Spleen (tissue), 7 donors: ENCODE data around the gene CILP.

Experiments used
- POLR2A ChIP-seq, 3 donors: fragments of 450-650 bp; IDR thresholded peaks; one replicate each; pipeline ENCODE4 v1.5.1; 2017; ENCODE audit warnings: antibody characterized with exemption in 3 of 3, mild to moderate bottlenecking in 1 of 3
- POLR2AphosphoS5 ChIP-seq, 3 donors: sonication (generic); formaldehyde crosslinking; IDR thresholded peaks; one replicate each; pipeline ENCODE4 v1.5.1; 2017; ENCODE audit warnings: antibody characterized with exemption in 3 of 3
- TF ChIP-seq, protein P1 (sequence below), 11 experiments: fragments of 200-600 bp in 7 of 11; fragments of 450-650 bp in 4 of 11; sonication (generic) in 4 of 11; IDR thresholded peaks in 8 of 11; conservative IDR thresholded peaks in 3 of 11; 1 replicate in 7 of 11; 2 replicates in 4 of 11; pipeline versions ENCODE4 v1.4.0 to v1.8.0; 2016 to 2021; ENCODE audit warnings: antibody characterized with exemption in 11 of 11, inconsistent platforms in 4 of 11, mild to moderate bottlenecking in 1 of 11
- donor health status: DM: no; HTN: no; CAD: no; lungs with moderate emphysema.
- donor health status: DM: no; HTN: no; CAD: no.
- donor health status: DM: no; HTN: no; CAD: no.

DNA sequence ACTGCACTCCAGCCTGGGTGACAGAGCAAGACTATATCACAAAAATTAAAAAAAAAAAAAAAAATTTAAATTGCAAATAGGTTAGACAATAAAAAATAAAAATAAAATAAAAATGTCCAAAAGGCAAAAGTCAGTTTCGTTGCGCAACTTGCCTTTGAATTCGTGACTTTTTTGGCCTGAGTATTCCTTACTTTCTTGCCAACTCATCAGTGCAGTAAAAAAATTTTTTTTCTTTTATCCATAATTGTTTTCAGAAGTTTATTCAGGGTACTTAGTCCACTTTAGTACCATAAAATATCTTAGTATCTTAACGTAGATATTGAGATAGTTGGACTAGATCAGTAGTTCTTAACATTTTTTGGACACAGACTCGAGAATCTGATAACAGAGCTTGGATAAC, 22.4 kb upstream of the CILP start:
- TF ChIP-seq, protein P1, sequence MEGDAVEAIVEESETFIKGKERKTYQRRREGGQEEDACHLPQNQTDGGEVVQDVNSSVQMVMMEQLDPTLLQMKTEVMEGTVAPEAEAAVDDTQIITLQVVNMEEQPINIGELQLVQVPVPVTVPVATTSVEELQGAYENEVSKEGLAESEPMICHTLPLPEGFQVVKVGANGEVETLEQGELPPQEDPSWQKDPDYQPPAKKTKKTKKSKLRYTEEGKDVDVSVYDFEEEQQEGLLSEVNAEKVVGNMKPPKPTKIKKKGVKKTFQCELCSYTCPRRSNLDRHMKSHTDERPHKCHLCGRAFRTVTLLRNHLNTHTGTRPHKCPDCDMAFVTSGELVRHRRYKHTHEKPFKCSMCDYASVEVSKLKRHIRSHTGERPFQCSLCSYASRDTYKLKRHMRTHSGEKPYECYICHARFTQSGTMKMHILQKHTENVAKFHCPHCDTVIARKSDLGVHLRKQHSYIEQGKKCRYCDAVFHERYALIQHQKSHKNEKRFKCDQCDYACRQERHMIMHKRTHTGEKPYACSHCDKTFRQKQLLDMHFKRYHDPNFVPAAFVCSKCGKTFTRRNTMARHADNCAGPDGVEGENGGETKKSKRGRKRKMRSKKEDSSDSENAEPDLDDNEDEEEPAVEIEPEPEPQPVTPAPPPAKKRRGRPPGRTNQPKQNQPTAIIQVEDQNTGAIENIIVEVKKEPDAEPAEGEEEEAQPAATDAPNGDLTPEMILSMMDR (IDR thresholded peaks at IDR 0.05 in 8 of 11, conservative IDR thresholded peaks at IDR 0.05 in 3 of 11), result no peak
- no peak for TF ChIP-seq POLR2A (IDR thresholded peaks at IDR 0.05)
- TF ChIP-seq POLR2AphosphoS5 (IDR thresholded peaks at IDR 0.05), result no peak
